IMR-90 (cell line): Measurements from ENCODE around the gene SYDE2. TPM values are rescaled to one million over a fixed set of nuclear protein-coding genes. Genes with fewer than 3 reads are reported as not detected.

Source experiments
- ATAC-seq: fragments of 200-7000 bp; cut with Tn5 transposase; 2 replicates; pipeline ENCODE4 v1.9.1; 2020; ENCODE audit warnings: low read depth, mild to moderate bottlenecking, moderate library complexity
- BruUV-seq: library from RNA; stranded (reverse); fragments of 400-500 nt; replicated peaks from 2 replicates; lab custom pipeline; 2021; lab: Mats Ljungman, UMichigan
- CTCF ChIA-PET: fragments of 300-600 bp; formaldehyde crosslinking; extraction: SDS; loops from one replicate; lab custom pipeline; 2021; ENCODE audit warnings: antibody characterized with exemption; lab: Yijun Ruan, JAX
- POLR2A ChIA-PET: fragments of 300-600 bp; sonication (Branson Sonifier 250); formaldehyde crosslinking; loops from one replicate; lab custom pipeline; 2022; ENCODE audit warnings: antibody characterized with exemption; ENCODE audit not compliant: unreplicated experiment; lab: Charles Lee
- DNase-seq: peaks from one replicate; pipeline ENCODE4 v3.0.0; 2013
- H2AFZ ChIP-seq: replicated peaks from 2 replicates; pipeline ENCODE3; 2013; ENCODE audit warnings: low read length, mild to moderate bottlenecking; ENCODE audit not compliant: poor library complexity
- H2AK5ac ChIP-seq: 2 replicates; pipeline ENCODE4 v1.6.1; 2013; ENCODE audit warnings: low read depth, low read length, inconsistent platforms
- H2AK9ac ChIP-seq: replicated peaks from 2 replicates; pipeline ENCODE3; 2013; ENCODE audit warnings: mild to moderate bottlenecking, low read depth, low read length, moderate library complexity; ENCODE audit not compliant: poor library complexity
- H2BK120ac ChIP-seq: 2 replicates; pipeline ENCODE4 v1.6.1; 2013; ENCODE audit warnings: low read depth, low read length, inconsistent platforms
- H2BK15ac ChIP-seq: 3 replicates; pipeline ENCODE4 v1.6.1; 2013; ENCODE audit warnings: low read depth, low read length, inconsistent platforms
- H2BK20ac ChIP-seq: 2 replicates; pipeline ENCODE4 v1.6.1; 2013; ENCODE audit warnings: low read depth, mild to moderate bottlenecking, inconsistent platforms, low read length, moderate library complexity
- H2BK5ac ChIP-seq: 2 replicates; pipeline ENCODE4 v1.6.1; 2013; ENCODE audit warnings: mild to moderate bottlenecking, low read depth, low read length, inconsistent platforms; ENCODE audit not compliant: poor library complexity, severe bottlenecking
- H3K14ac ChIP-seq: replicated peaks from 2 replicates; pipeline ENCODE4 v1.6.1; 2013; ENCODE audit warnings: low read depth, low read length, inconsistent platforms
- H3K18ac ChIP-seq: 2 replicates; pipeline ENCODE4 v1.6.1; 2013; ENCODE audit warnings: low read depth, low read length, control low read depth
- H3K23ac ChIP-seq: 2 replicates; pipeline ENCODE4 v1.6.1; 2013; ENCODE audit warnings: low read depth, low read length, inconsistent platforms
- H3K27ac ChIP-seq: 2 replicates; pipeline ENCODE4 v1.5.1; 2013; ENCODE audit warnings: mild to moderate bottlenecking, control low read depth, low read length; ENCODE audit not compliant: insufficient read depth
- H3K27me3 ChIP-seq: 2 replicates; pipeline ENCODE4 v1.6.1; 2013; ENCODE audit warnings: low read length; ENCODE audit not compliant: control insufficient read depth, insufficient read depth
- H3K36me3 ChIP-seq: 2 replicates; pipeline ENCODE4 v1.6.1; 2013; ENCODE audit warnings: low read length, mixed read lengths; ENCODE audit not compliant: control insufficient read depth, insufficient read depth
- H3K4ac ChIP-seq: 2 replicates; pipeline ENCODE4 v1.6.1; 2013; ENCODE audit warnings: low read depth, low read length, inconsistent platforms
- H3K4me1 ChIP-seq: 2 replicates; pipeline ENCODE4 v1.6.1; 2013; ENCODE audit warnings: low read length, mixed read lengths; ENCODE audit not compliant: control insufficient read depth, insufficient read depth
- H3K4me2 ChIP-seq: 2 replicates; pipeline ENCODE4 v1.6.1; 2013; ENCODE audit warnings: low read depth, mild to moderate bottlenecking, control low read depth, low read length, moderate library complexity
- H3K4me3 ChIP-seq: 2 replicates; pipeline ENCODE4 v1.5.1; 2013; ENCODE audit warnings: low read depth, mild to moderate bottlenecking, control low read depth, low read length, moderate library complexity; ENCODE audit not compliant: insufficient read depth
- H3K56ac ChIP-seq: 2 replicates; pipeline ENCODE4 v1.6.1; 2013; ENCODE audit warnings: low read length, inconsistent platforms; ENCODE audit not compliant: insufficient read depth; ENCODE audit errors: extremely low read depth
- H3K79me1 ChIP-seq, 2 experiments: 2 replicates each; pipeline ENCODE4 v1.6.1; 2013; ENCODE audit warnings: low read length in 2 of 2, inconsistent platforms in 1 of 2, low read depth in 1 of 2
- H3K9ac ChIP-seq: 2 replicates; pipeline ENCODE4 v1.6.1; 2013; ENCODE audit warnings: low read depth, low read length, control low read depth
- H3K9me1 ChIP-seq: 2 replicates; pipeline ENCODE4 v1.6.1; 2013; ENCODE audit warnings: low read length, inconsistent platforms; ENCODE audit not compliant: insufficient read depth
- H3K9me3 ChIP-seq: 2 replicates; pipeline ENCODE4 v1.6.1; 2013; ENCODE audit warnings: low read length; ENCODE audit not compliant: control insufficient read depth, insufficient read depth
- H4K20me1 ChIP-seq: 2 replicates; pipeline ENCODE4 v1.6.1; 2013; ENCODE audit warnings: low read length, inconsistent platforms; ENCODE audit not compliant: insufficient read depth
- H4K5ac ChIP-seq: 2 replicates; pipeline ENCODE4 v1.6.1; 2013; ENCODE audit warnings: mild to moderate bottlenecking, low read depth, low read length, control low read depth
- H4K8ac ChIP-seq, 2 experiments: 2 replicates each; pipeline ENCODE4 v1.6.1; 2013; ENCODE audit warnings: low read depth in 2 of 2, low read length in 2 of 2, control low read depth in 1 of 2, inconsistent platforms in 1 of 2
- H4K91ac ChIP-seq: 2 replicates; pipeline ENCODE4 v1.6.1; 2013; ENCODE audit warnings: low read depth, low read length, inconsistent platforms; ENCODE audit not compliant: insufficient read depth
- BHLHE40 ChIP-seq: fragments of 150-350 bp; IDR thresholded peaks from 2 replicates; pipeline ENCODE4 v1.6.1; 2016; ENCODE audit warnings: mild to moderate bottlenecking, low read depth, low read length
- CEBPB ChIP-seq: IDR thresholded peaks from 2 replicates; pipeline ENCODE4 v1.6.1; 2012; ENCODE audit warnings: low read depth, low read length, improper control_type of control experiment
- CHD1 ChIP-seq: IDR thresholded peaks from 2 replicates; pipeline ENCODE4 v1.6.1; 2012; ENCODE audit warnings: low read depth, low read length, improper control_type of control experiment
- CTCF ChIP-seq: conservative IDR thresholded peaks from 2 replicates; pipeline ENCODE4 v1.5.1; 2012; ENCODE audit warnings: mild to moderate bottlenecking, low read depth, low read length, improper control_type of control experiment
- ELK1 ChIP-seq: fragments of 150-350 bp; IDR thresholded peaks from 2 replicates; pipeline ENCODE4 v1.6.1; 2016; ENCODE audit warnings: low read depth, mild to moderate bottlenecking, low read length, moderate library complexity, borderline replicate concordance
- FOS ChIP-seq: fragments of 150-350 bp; IDR thresholded peaks from 2 replicates; pipeline ENCODE4 v1.6.1; 2016; ENCODE audit warnings: low read depth, low read length
- MAFK ChIP-seq: IDR thresholded peaks from 2 replicates; pipeline ENCODE4 v1.6.1; 2012; ENCODE audit warnings: low read depth, low read length, improper control_type of control experiment
- MAZ ChIP-seq: IDR thresholded peaks from 2 replicates; pipeline ENCODE4 v1.6.1; 2012; ENCODE audit warnings: low read depth, mild to moderate bottlenecking, low read length, improper control_type of control experiment, moderate library complexity, borderline replicate concordance
- NFE2L2 ChIP-seq: fragments of 150-350 bp; IDR thresholded peaks from 2 replicates; pipeline ENCODE4 v1.6.1; 2016; ENCODE audit warnings: low read depth, mild to moderate bottlenecking, low read length
- POLR2A ChIP-seq: IDR thresholded peaks from 2 replicates; pipeline ENCODE4 v1.6.1; 2012; ENCODE audit warnings: mild to moderate bottlenecking, low read depth, low read length
- RAD21 ChIP-seq: IDR thresholded peaks from 2 replicates; pipeline ENCODE4 v1.6.1; 2012; ENCODE audit warnings: low read length, improper control_type of control experiment
- RCOR1 ChIP-seq: IDR thresholded peaks from 2 replicates; pipeline ENCODE4 v1.6.1; 2012; ENCODE audit warnings: mild to moderate bottlenecking, low read length, improper control_type of control experiment; ENCODE audit not compliant: insufficient replicate concordance
- RFX5 ChIP-seq: IDR thresholded peaks from 2 replicates; pipeline ENCODE4 v1.8.0; 2012; ENCODE audit warnings: low read depth, mild to moderate bottlenecking, low read length, moderate library complexity
- SMC3 ChIP-seq: fragments of 150-350 bp; IDR thresholded peaks from 2 replicates; pipeline ENCODE4 v1.6.1; 2016; ENCODE audit warnings: low read depth, mild to moderate bottlenecking, antibody characterized with exemption, low read length, moderate library complexity
- USF2 ChIP-seq: fragments of 150-350 bp; IDR thresholded peaks from 2 replicates; pipeline ENCODE4 v1.6.1; 2017; ENCODE audit warnings: mild to moderate bottlenecking, antibody characterized with exemption, low read length, low read depth
- WGBS, 2 experiments: methylation state at CpG; one replicate each; pipeline versions ENCODE4 v1.1.5 to v1.1.7; 2013; ENCODE audit warnings: missing lambda C conversion rate in 2 of 2; ENCODE audit not compliant: insufficient read length in 1 of 2; ENCODE audit errors: extremely low coverage in 2 of 2; 5-methylcytosine and 5-hydroxymethylcytosine counted together
- dilution Hi-C: fragments of 300-500 bp; cut with HindIII; formaldehyde crosslinking; loops from one replicate; pipeline ENCODE4 v1.14.3; 2018; ENCODE audit warnings: low sequenced_read_pairs; ENCODE audit not compliant: unreplicated experiment
- in situ Hi-C: fragments of 300-500 bp; cut with MboI; formaldehyde crosslinking; loops from 3 replicates; pipeline ENCODE4 v1.14.3; 2019; ENCODE audit warnings: low sequenced_read_pairs, inconsistent platforms, mixed read lengths
- intact Hi-C: fragments of 100-400 bp; cut with micrococcal nuclease; formaldehyde crosslinking; loops from 2 replicates; pipeline ENCODE4 v1.10.0; 2022
- polyA plus RNA-seq, 3 experiments: library from polyadenylated mRNA; depleted of rRNA; stranded (reverse); fragments of >200 nt; gene quantifications; 2 replicates each; pipeline ENCODE4 v1.2.3, GENCODE V29; 2012; ENCODE audit warnings: low replicate concordance in 1 of 3
- total RNA-seq: library from RNA; depleted of rRNA; stranded (reverse); fragments of >200 nt; gene quantifications from 2 replicates; pipeline ENCODE4 v1.2.3, GENCODE V29; 2012

The SYDE2 gene
- total and polyA plus RNA-seq, 2 of the 4 experiments (the other 2 are of a cell fraction), result 1.8 to 10.0 TPM

- H2BK15ac ChIP-seq, result no peak overlapping the region
- H2AFZ ChIP-seq, result no peak overlapping the region
- no peak overlapping the region for H4K5ac ChIP-seq
- H3K18ac ChIP-seq, result no peak overlapping the region
- H3K36me3 ChIP-seq, result no peaks in the 10 kb centered on the region
- DNase-seq (no peak), ATAC-seq (no peak)
- TF ChIP-seq MAZ (no peak), ELK1 (no peak), FOS (no peak), RFX5 (no peak), NFE2L2 (no peak), USF2 (no peak), CHD1 (no peak), RCOR1 (no peak), BHLHE40 (no peak), SMC3 (no peak), RAD21 (no peak), MAFK (no peak), CTCF (no peak), CEBPB (no peak), POLR2A (no peak)
- in situ Hi-C loops, result no loop called here
- no peak overlapping the region for H2AK9ac ChIP-seq
- no peak overlapping the region for H2BK5ac ChIP-seq
- no peak overlapping the region for H3K4me2 ChIP-seq
- no peak overlapping the region for H4K91ac ChIP-seq
- intact Hi-C loops, result no loop called here
- H4K8ac ChIP-seq, result no peak overlapping the region
- H2BK20ac ChIP-seq, result no peak overlapping the region
- no peak overlapping the region for H3K27ac ChIP-seq
- H3K4me1 ChIP-seq, result peaks cover 10% of the 10 kb centered on the region
- H3K56ac ChIP-seq, result no peak overlapping the region
- no CpG with 5 or more reads among the region's 1 CpG for WGBS, 2 experiments
- dilution Hi-C loops, result no loop called here
- no peak overlapping the region for H3K4me3 ChIP-seq
- H2AK5ac ChIP-seq, result no peak overlapping the region
- POLR2A ChIA-PET, result no interaction called here
- H3K4ac ChIP-seq, result no peak overlapping the region
- no peaks in the 10 kb centered on the region for H3K9me1 ChIP-seq
- H3K79me1 ChIP-seq, result no peaks in the 10 kb centered on the region
- H3K9me3 ChIP-seq, result no peaks in the 10 kb centered on the region
- no peak overlapping the region for H3K14ac ChIP-seq
- CTCF ChIA-PET, result interaction anchor here (0.7 kb wide), 1 partner anchor 14 kb away, joined by 5 read pairs; no protein-coding TSS in a partner anchor
- no peak overlapping the region for H2BK120ac ChIP-seq
- H3K23ac ChIP-seq, result no peak overlapping the region
- H3K9ac ChIP-seq, result no peak overlapping the region
- H4K20me1 ChIP-seq, result no peaks in the 10 kb centered on the region
- no TSS peak for BruUV-seq
- no peaks in the 10 kb centered on the region for H3K27me3 ChIP-seq
Measured at GRCh38 chr1:85228972-85229371, 28.2 kb upstream of the SYDE2 start.
